ENCODE data around the gene HAUS1.
A peak's percentile ranks its signal among the peaks of the same experiment; 100 is the strongest.

DNA sequence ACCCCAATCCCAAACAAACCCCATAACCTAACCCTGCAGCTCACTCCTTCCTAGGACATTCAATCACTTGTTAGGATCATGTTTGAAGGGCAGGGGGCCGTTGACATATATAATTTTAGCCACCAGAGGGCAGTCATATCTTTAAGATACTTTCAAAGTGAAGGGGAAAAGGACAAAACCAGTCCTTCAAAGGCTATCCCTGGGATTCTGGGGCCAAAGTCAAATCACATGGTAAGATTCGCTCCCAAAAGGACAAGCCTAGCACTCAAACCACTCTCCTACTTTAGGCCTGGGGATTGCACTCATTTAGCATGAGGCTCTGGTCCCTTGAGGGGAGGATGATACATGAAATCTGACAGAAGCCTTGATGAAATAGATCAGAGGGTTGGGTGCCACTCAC is 44.6 kb downstream of the HAUS1 start:
- TF ChIP-seq, protein P1, sequence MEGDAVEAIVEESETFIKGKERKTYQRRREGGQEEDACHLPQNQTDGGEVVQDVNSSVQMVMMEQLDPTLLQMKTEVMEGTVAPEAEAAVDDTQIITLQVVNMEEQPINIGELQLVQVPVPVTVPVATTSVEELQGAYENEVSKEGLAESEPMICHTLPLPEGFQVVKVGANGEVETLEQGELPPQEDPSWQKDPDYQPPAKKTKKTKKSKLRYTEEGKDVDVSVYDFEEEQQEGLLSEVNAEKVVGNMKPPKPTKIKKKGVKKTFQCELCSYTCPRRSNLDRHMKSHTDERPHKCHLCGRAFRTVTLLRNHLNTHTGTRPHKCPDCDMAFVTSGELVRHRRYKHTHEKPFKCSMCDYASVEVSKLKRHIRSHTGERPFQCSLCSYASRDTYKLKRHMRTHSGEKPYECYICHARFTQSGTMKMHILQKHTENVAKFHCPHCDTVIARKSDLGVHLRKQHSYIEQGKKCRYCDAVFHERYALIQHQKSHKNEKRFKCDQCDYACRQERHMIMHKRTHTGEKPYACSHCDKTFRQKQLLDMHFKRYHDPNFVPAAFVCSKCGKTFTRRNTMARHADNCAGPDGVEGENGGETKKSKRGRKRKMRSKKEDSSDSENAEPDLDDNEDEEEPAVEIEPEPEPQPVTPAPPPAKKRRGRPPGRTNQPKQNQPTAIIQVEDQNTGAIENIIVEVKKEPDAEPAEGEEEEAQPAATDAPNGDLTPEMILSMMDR (IDR thresholded peaks at IDR 0.05) = peak in 1 of 3 donors; percentile 36
- TF ChIP-seq POLR2A (IDR thresholded peaks at IDR 0.05) = no peak
